ENCODE measurements around the gene RSRC1.
"Not testable (repeated sequence)": the region's sequence is repeated elsewhere in the genome, so short reads cannot be mapped to it uniquely, and the experiment has no call there.

RSRC1 gene

DNA sequence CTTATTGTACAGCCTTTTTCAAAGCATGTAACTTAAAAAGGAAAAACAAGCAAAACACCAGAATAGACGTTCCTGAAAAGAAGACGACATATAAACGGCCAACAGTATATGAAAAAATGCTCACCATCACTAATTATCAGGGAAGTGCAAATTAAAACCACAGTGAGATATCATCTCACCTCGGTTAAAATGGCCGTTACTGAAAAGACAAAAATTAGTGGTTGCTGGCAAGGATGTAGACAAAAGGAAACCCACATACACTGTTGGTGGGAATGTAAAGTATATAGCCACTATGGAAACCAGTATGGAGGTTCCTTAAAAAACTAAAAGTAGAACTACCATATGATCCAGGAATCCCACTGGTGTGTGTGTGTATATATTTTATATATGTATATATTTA lies 396.6 kb downstream of the RSRC1 start:
- H3K27ac Mint-ChIP-seq, result no peak overlapping the region
- H3K36me3 Mint-ChIP-seq (ENCODE audit: low read depth), result peaks cover 11% of the 10 kb centered on the region
- ATAC-seq, result no peak
- H3K27me3 Mint-ChIP-seq, result no peaks in the 10 kb centered on the region
- peaks cover 20% of the 10 kb centered on the region for H3K9me3 Mint-ChIP-seq
- H3K4me3 Mint-ChIP-seq, result no peak overlapping the region
- no peak for DNase-seq
- no peaks in the 10 kb centered on the region for H3K4me1 Mint-ChIP-seq

- Mint-ChIP-seq H3K36me3 (ENCODE audit: low read depth) (peaks cover 11% of the 10 kb centered on the region), H3K27me3 (no peaks in the 10 kb centered on the region), H3K4me3 (no peak overlapping the region), H3K4me1 (no peaks in the 10 kb centered on the region), H3K27ac (no peak overlapping the region), H3K9me3 (peaks cover 18% of the 10 kb centered on the region)
- DNase-seq, result no peak
- no peak for ATAC-seq
Observed at GRCh38 chr3:158508481-158508880, 398.6 kb downstream of the RSRC1 start.

- Mint-ChIP-seq H3K4me1 (no peaks in the 10 kb centered on the region), H3K4me3 (no peak overlapping the region), H3K36me3 (ENCODE audit: low read depth) (peaks cover 14% of the 10 kb centered on the region), H3K27me3 (no peaks in the 10 kb centered on the region), H3K9me3 (peaks cover 23% of the 10 kb centered on the region), H3K27ac (no peak overlapping the region)
- ATAC-seq (no peak), DNase-seq (no peak)
Observed at GRCh38 chr3:158509891-158510290, 400.0 kb downstream of the RSRC1 start.

GRCh38 chr3:158516729-158517128 lies 406.8 kb downstream of the RSRC1 start:
- peaks cover 13% of the 10 kb centered on the region for H3K36me3 Mint-ChIP-seq (ENCODE audit: low read depth)
- not testable (repeated sequence) for H3K27me3 Mint-ChIP-seq, H3K4me3 Mint-ChIP-seq, H3K27ac Mint-ChIP-seq, H3K4me1 Mint-ChIP-seq, ATAC-seq, DNase-seq, H3K9me3 Mint-ChIP-seq

GRCh38 chr3:158519776-158520175 lies 409.9 kb downstream of the RSRC1 start:
- H3K4me1 Mint-ChIP-seq, result no peaks in the 10 kb centered on the region
- no peak overlapping the region for H3K4me3 Mint-ChIP-seq
- no peaks in the 10 kb centered on the region for H3K9me3 Mint-ChIP-seq
- ATAC-seq (no peak), DNase-seq (no peak)
- H3K27ac Mint-ChIP-seq, result no peak overlapping the region
- no peaks in the 10 kb centered on the region for H3K27me3 Mint-ChIP-seq
- H3K36me3 Mint-ChIP-seq (ENCODE audit: low read depth), result peaks cover 12% of the 10 kb centered on the region

DNA sequence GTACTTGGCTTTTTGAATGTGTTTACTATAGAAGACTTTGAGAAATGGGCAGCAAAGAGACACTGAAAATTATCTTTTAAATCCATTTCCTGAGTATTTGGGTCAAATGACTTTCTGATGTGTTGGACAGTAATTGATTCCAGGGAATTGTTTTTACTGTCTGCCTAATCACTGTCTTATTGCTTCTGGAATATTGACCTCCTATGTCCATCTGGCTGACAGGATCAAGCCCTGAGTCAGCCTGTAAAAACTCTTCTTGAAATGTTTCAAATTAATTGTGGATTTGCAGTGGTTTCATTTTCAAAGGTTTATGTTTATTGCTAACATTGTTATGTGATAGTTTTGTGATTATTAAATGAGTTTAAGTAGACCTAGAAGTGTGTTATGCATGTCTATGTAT lies 410.5 kb downstream of the RSRC1 start:
- ATAC-seq, result no peak
- no peaks in the 10 kb centered on the region for H3K9me3 Mint-ChIP-seq
- no peak overlapping the region for H3K4me3 Mint-ChIP-seq

GRCh38 chr3:158522221-158523136 lies 412.6 kb downstream of the RSRC1 start:
- no peak overlapping the region for H3K4me3 Mint-ChIP-seq
- no peaks in the 10 kb centered on the region for H3K4me1 Mint-ChIP-seq
- no peaks in the 10 kb centered on the region for H3K27me3 Mint-ChIP-seq
- peaks cover 12% of the 10 kb centered on the region for H3K36me3 Mint-ChIP-seq (ENCODE audit: low read depth)
- DNase-seq (no peak), ATAC-seq (no peak)
- H3K9me3 Mint-ChIP-seq, result no peaks in the 10 kb centered on the region
- H3K27ac Mint-ChIP-seq, result no peak overlapping the region

More for the DNA sequence above, 410.5 kb downstream of the RSRC1 start:
- Mint-ChIP-seq H3K4me1 (no peaks in the 10 kb centered on the region), H3K36me3 (ENCODE audit: low read depth) (peaks cover 12% of the 10 kb centered on the region), H3K27ac (no peak overlapping the region), H3K27me3 (no peaks in the 10 kb centered on the region)
- no peak for DNase-seq

DNA sequence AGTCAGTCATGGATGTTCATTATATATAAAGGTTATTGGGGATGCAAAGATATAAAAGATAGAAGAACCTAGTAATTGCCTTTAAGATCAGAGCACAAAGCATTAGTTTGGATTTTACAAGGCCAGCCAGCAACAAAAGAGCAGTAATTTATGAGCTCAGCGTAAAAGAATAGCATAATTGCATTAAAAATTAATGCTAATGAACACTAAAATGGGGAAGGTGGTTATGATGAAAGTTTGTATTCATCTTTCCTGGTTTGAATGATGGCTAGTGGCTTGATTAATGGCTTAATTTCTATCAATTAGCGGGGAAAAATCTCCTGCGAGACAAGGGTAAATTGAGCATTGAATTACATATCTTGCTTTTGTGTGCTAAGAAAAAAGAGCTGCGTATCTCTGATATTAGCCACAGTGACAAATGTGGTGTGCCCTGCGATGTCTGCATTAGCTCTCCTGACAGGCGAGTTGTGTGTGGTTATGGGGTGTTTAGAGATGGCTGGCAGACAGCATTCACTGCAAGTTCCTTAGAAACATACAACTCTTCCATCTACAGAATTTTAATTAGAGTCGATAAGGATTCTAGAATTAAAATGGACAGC lies 418.3 kb downstream of the RSRC1 start:
- no peaks in the 10 kb centered on the region for H3K9me3 Mint-ChIP-seq
- H3K27ac Mint-ChIP-seq, result no peak overlapping the region
- DNase-seq, result no peak
- no peaks in the 10 kb centered on the region for H3K36me3 Mint-ChIP-seq (ENCODE audit: low read depth)
- no peak overlapping the region for H3K4me3 Mint-ChIP-seq
- ATAC-seq, result no peak
- no peaks in the 10 kb centered on the region for H3K4me1 Mint-ChIP-seq
- H3K27me3 Mint-ChIP-seq, result no peaks in the 10 kb centered on the region

GRCh38 chr3:158531334-158531733 lies 421.4 kb downstream of the RSRC1 start:
- no peak overlapping the region for H3K4me3 Mint-ChIP-seq
- no peaks in the 10 kb centered on the region for H3K36me3 Mint-ChIP-seq (ENCODE audit: low read depth)
- DNase-seq (no peak), ATAC-seq (no peak)
- no peaks in the 10 kb centered on the region for H3K4me1 Mint-ChIP-seq
- no peaks in the 10 kb centered on the region for H3K27me3 Mint-ChIP-seq
- H3K27ac Mint-ChIP-seq, result no peak overlapping the region
- no peaks in the 10 kb centered on the region for H3K9me3 Mint-ChIP-seq

DNA sequence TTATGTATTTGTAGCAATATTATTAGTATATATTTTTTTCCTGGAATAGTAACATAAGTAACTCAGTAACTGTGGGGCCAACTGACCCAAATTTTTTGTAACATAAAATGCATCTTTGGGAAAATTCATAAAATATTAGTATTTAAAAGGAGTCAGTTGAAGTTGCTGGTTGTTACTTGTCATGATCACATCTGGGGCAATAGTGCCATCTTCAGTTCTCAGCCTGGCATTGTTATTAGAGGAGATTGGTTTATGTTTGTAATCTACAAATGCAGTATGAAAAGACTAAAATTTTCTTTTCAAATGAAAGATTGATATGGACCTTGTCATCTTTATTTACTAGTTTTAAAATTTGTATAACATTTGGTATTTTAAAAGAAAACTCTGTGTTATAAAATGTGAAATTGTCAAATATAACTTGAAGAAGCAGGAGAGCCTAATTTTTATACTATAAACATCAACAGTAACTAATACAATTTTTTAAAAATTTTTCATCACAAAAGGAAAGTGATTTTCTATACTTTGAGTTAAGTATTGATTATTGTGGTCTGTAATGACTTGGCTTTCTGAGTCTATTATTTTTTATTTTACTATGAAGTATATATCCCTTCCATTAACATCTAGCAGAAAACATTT lies 422.3 kb downstream of the RSRC1 start:
- Mint-ChIP-seq H3K36me3 (ENCODE audit: low read depth) (no peaks in the 10 kb centered on the region), H3K9me3 (no peaks in the 10 kb centered on the region), H3K4me3 (no peak overlapping the region), H3K27me3 (no peaks in the 10 kb centered on the region), H3K27ac (no peak overlapping the region), H3K4me1 (no peaks in the 10 kb centered on the region)
- DNase-seq (no peak), ATAC-seq (no peak)

- Mint-ChIP-seq H3K9me3 (no peaks in the 10 kb centered on the region), H3K27me3 (no peaks in the 10 kb centered on the region), H3K36me3 (ENCODE audit: low read depth) (no peaks in the 10 kb centered on the region), H3K27ac (no peak overlapping the region), H3K4me3 (no peak overlapping the region), H3K4me1 (no peaks in the 10 kb centered on the region)
- ATAC-seq, result no peak
- no peak for DNase-seq
Observed at GRCh38 chr3:158535918-158536317, 426.0 kb downstream of the RSRC1 start.

DNA sequence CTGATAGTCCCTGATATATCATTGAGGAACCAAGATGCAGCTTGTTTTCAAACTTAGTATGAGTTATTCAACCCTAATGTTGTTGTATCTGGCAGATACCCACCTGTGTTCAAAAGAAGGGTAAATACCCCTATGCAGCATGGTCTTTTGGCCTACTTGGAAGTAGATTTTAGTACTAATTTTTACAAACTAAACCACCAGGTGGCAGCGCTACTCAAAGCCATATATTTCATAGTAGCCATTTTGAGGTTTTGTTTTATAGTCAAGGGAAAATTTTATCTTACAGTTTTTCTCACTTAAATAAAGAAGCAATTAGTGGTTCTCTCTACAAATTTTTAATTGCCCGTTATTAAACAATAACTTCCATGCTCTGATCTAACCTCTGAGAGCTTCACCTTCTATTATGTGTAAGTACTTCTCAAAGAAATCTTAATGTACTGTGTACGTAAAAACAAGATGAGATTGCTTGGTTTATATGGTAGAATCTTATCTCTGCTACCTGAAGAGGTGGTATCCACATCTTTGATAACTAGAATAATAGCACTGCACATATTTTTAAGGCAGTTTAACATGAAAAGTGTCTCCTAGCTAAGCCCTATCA lies 429.6 kb downstream of the RSRC1 start:
- H3K27me3 Mint-ChIP-seq, result no peaks in the 10 kb centered on the region
- peaks cover 9% of the 10 kb centered on the region for H3K36me3 Mint-ChIP-seq (ENCODE audit: low read depth)
- no peak overlapping the region for H3K4me3 Mint-ChIP-seq
- ATAC-seq (no peak), DNase-seq (peak; percentile 39)
- H3K9me3 Mint-ChIP-seq, result no peaks in the 10 kb centered on the region
- H3K4me1 Mint-ChIP-seq, result no peaks in the 10 kb centered on the region
- H3K27ac Mint-ChIP-seq, result no peak overlapping the region

- ATAC-seq (no peak), DNase-seq (no peak)
- Mint-ChIP-seq H3K4me3 (no peak overlapping the region), H3K4me1 (no peaks in the 10 kb centered on the region), H3K36me3 (ENCODE audit: low read depth) (peaks cover 12% of the 10 kb centered on the region), H3K27me3 (no peaks in the 10 kb centered on the region), H3K27ac (no peak overlapping the region), H3K9me3 (no peaks in the 10 kb centered on the region)
Observed at GRCh38 chr3:158540066-158540465, 430.2 kb downstream of the RSRC1 start.

GRCh38 chr3:158548691-158549090 lies 438.8 kb downstream of the RSRC1 start:
- Mint-ChIP-seq H3K27me3 (no peaks in the 10 kb centered on the region), H3K36me3 (ENCODE audit: low read depth) (peaks cover 24% of the 10 kb centered on the region), H3K27ac (no peak overlapping the region), H3K4me3 (no peak overlapping the region), H3K9me3 (peaks cover 6% of the 10 kb centered on the region), H3K4me1 (no peaks in the 10 kb centered on the region)
- ATAC-seq (no peak), DNase-seq (no peak)

DNA sequence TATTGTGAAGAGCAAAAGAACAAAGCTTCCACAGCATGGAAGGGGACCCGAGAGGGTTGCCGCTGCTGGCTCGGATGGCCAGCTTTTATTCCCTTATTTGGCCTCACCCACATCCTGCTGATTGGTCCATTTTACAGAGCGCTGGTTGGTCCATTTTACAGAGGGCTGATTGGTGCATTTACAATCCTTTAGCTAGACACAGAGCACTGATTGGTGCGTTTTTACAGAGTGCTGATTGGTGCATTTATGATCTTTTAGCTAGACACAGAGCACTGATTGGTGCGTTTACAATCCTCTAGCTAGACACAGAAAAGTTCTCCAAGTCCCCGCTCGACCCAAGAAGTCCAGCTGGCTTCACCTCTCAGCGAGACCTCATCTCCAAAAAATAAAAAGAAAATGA lies 440.0 kb downstream of the RSRC1 start:
- not testable (repeated sequence) for ATAC-seq, H3K9me3 Mint-ChIP-seq

More for the DNA sequence above, 440.0 kb downstream of the RSRC1 start:
- H3K36me3 Mint-ChIP-seq (ENCODE audit: low read depth), result peaks cover 15% of the 10 kb centered on the region
- not testable (repeated sequence) for H3K4me1 Mint-ChIP-seq, H3K27ac Mint-ChIP-seq, H3K27me3 Mint-ChIP-seq, DNase-seq, H3K4me3 Mint-ChIP-seq

Measured in activated naive CD8-positive, alpha-beta T cell treated with anti-CD3 and anti-CD28 coated beads, Interleukin-2, amount 50 U/mL, for 24 hours (primary cell).